K562 (cell line): ENCODE measurements around the gene DYNLT4.

Experiments used
- BRF1 ChIP-seq: IDR thresholded peaks from 3 replicates; pipeline ENCODE4 v1.6.1; 2011; ENCODE audit warnings: borderline replicate concordance, mild to moderate bottlenecking; ENCODE audit not compliant: insufficient read length; ENCODE audit errors: extremely low read depth
- GABPA ChIP-seq: fragments of 200-800 bp; sonication (Bioruptor generic); conservative IDR thresholded peaks from 2 replicates; pipeline ENCODE4 v1.6.1; 2016; ENCODE audit warnings: low read depth, missing genetic modification characterization, missing compliant biosample characterization
- TBL1XR1 ChIP-seq, 2 experiments: IDR thresholded peaks; 2 replicates each; pipeline ENCODE4 v1.6.1; 2012; ENCODE audit warnings: improper control_type of control experiment in 2 of 2, low read length in 2 of 2, mild to moderate bottlenecking in 1 of 2
- TEAD1 ChIP-seq, 2 experiments: fragments of 450-650 bp in 1 of 2; sonication (generic) in 1 of 2; formaldehyde crosslinking; IDR thresholded peaks; 2 replicates each; pipeline versions ENCODE4 v1.4.0 to v1.8.0; 2020 to 2022; ENCODE audit warnings: mild to moderate bottlenecking in 2 of 2, missing genetic modification reagents in 1 of 2
- ZNF232 ChIP-seq: sonication (generic); formaldehyde crosslinking; IDR thresholded peaks from 2 replicates; pipeline ENCODE4 v1.8.0; 2022; ENCODE audit warnings: mild to moderate bottlenecking, missing genetic modification reagents
- ZNF263 ChIP-seq: sonication (generic); formaldehyde crosslinking; IDR thresholded peaks from 2 replicates; pipeline ENCODE4 v1.8.0; 2022; ENCODE audit warnings: mild to moderate bottlenecking, missing genetic modification reagents, borderline replicate concordance
- TF ChIP-seq, protein P1 (sequence below): fragments of 450-650 bp; IDR thresholded peaks from 2 replicates; pipeline ENCODE4 v1.6.1; 2016; ENCODE audit warnings: missing biosample characterization, missing genetic modification characterization
- TF ChIP-seq, protein P2 (sequence below): fragments of 450-650 bp; IDR thresholded peaks from 2 replicates; pipeline ENCODE4 v1.6.1; 2017; ENCODE audit warnings: antibody characterized with exemption, mild to moderate bottlenecking

DNA sequence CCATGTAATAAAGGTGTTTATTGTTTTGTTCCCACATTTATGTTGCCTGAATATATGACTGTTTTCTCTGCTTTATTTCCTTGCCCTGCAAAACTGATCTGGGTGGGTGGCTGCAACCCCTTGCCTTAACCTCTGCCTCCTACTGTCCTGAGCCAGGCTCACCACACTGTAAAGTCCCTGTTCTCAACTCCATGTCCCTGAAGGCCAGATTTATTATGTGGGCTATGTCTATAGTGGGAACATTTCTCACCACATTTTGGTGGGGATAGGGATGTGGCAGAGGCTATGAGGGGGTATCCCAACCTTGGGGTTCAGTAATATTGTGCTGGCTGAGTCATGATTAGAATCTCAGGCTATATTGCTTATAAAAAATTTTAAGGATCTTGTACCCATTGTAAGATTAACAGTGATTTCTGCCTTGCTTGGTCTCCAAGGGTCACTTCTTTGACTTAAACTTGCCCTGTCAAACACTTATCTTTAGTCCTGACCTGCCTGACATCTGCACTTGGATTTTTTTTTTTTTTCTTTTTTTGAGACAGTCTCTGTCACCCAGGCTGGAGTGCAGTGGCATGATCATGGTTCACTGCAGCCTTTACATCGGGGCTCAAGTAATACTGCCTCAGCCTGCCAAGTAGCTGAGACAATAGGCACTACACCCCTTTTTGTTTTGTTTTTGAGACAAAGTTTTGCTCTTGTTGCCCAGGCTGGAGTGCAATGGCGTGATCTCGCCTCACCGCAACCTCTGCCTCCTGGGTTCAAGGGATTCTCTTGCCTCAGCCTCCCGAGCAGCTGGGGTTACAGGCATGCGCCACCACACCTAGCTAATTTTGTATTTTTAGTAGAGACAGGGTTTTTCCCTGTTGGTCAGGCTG is 28.2 kb downstream of the DYNLT4 start:
- no peak for TF ChIP-seq GABPA
- TF ChIP-seq, protein P1, sequence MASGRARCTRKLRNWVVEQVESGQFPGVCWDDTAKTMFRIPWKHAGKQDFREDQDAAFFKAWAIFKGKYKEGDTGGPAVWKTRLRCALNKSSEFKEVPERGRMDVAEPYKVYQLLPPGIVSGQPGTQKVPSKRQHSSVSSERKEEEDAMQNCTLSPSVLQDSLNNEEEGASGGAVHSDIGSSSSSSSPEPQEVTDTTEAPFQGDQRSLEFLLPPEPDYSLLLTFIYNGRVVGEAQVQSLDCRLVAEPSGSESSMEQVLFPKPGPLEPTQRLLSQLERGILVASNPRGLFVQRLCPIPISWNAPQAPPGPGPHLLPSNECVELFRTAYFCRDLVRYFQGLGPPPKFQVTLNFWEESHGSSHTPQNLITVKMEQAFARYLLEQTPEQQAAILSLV (tag): no peak
- TF ChIP-seq, protein P2, sequence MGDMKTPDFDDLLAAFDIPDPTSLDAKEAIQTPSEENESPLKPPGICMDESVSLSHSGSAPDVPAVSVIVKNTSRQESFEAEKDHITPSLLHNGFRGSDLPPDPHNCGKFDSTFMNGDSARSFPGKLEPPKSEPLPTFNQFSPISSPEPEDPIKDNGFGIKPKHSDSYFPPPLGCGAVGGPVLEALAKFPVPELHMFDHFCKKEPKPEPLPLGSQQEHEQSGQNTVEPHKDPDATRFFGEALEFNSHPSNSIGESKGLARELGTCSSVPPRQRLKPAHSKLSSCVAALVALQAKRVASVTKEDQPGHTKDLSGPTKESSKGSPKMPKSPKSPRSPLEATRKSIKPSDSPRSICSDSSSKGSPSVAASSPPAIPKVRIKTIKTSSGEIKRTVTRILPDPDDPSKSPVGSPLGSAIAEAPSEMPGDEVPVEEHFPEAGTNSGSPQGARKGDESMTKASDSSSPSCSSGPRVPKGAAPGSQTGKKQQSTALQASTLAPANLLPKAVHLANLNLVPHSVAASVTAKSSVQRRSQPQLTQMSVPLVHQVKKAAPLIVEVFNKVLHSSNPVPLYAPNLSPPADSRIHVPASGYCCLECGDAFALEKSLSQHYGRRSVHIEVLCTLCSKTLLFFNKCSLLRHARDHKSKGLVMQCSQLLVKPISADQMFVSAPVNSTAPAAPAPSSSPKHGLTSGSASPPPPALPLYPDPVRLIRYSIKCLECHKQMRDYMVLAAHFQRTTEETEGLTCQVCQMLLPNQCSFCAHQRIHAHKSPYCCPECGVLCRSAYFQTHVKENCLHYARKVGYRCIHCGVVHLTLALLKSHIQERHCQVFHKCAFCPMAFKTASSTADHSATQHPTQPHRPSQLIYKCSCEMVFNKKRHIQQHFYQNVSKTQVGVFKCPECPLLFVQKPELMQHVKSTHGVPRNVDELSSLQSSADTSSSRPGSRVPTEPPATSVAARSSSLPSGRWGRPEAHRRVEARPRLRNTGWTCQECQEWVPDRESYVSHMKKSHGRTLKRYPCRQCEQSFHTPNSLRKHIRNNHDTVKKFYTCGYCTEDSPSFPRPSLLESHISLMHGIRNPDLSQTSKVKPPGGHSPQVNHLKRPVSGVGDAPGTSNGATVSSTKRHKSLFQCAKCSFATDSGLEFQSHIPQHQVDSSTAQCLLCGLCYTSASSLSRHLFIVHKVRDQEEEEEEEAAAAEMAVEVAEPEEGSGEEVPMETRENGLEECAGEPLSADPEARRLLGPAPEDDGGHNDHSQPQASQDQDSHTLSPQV: no peak
- TF ChIP-seq ZNF232 (CRISPR knock-in tag): no peak
- TF ChIP-seq ZNF263 (CRISPR knock-in tag): no peak
- no peak for TF ChIP-seq TBL1XR1 (IDR thresholded peaks at IDR 0.05; ENCODE audit: low read length in 2 of 2)
- TF ChIP-seq BRF1: no peak
- TF ChIP-seq TEAD1 (CRISPR knock-in tag; IDR thresholded peaks at IDR 0.05): no peak
